K562 (cell line): ENCODE measurements around the gene CIAO2B. TPM values are rescaled to one million over a fixed set of nuclear protein-coding genes. Genes with fewer than 3 reads are reported as not detected.

Experiments
- ATAC-seq: fragments of 200-7000 bp; cut with Tn5 transposase; 3 replicates; pipeline ENCODE4 v1.9.1; 2020; ENCODE audit warnings: moderate library complexity
- BruUV-seq: library from RNA; stranded (reverse); fragments of 400-500 nt; replicated peaks from 2 replicates; lab custom pipeline; 2021; lab: Mats Ljungman, UMichigan
- CTCF ChIA-PET: fragments of 300-600 bp; formaldehyde crosslinking; extraction: SDS; loops from one replicate; lab custom pipeline; 2021; ENCODE audit warnings: low intra/inter-chr PET ratio; lab: Yijun Ruan, JAX
- POLR2A ChIA-PET: fragments of 300-600, 350-650 bp; sonication (Branson Sonifier 250); formaldehyde crosslinking; extraction: SDS; loops from one replicate; lab custom pipeline; 2021; ENCODE audit warnings: antibody characterized with exemption, inconsistent platforms; lab: Yijun Ruan, JAX
- DNase-seq, 4 experiments: peaks; one replicate each; pipeline versions ENCODE4 v3.0.0 to v3.0.0-alpha.2; 2011 to 2018; ENCODE audit warnings: low spot score in 3 of 4, mixed read lengths in 3 of 4; ENCODE audit errors: extremely low read depth in 1 of 4
- FAIRE-seq: peaks from 2 replicates; lab custom pipeline; 2011; peaks lifted over from hg19 to GRCh38; lab: Jason Lieb, UNC
- H2AFZ ChIP-seq: 2 replicates; pipeline ENCODE4 v1.6.0; 2011; ENCODE audit warnings: low read depth, low read length, control low read depth, inconsistent platforms
- H3K27ac ChIP-seq: fragments of 200-600 bp; 3 replicates; pipeline ENCODE4 v1.8.0; 2011; ENCODE audit warnings: low read depth, mild to moderate bottlenecking, control low read depth, inconsistent platforms, low read length, moderate library complexity, mixed read lengths; ENCODE audit errors: extremely low read depth
- H3K27me3 ChIP-seq, 2 experiments: fragments of 300-600 bp in 1 of 2; 2 replicates in 1 of 2; 3 replicates in 1 of 2; pipeline versions ENCODE4 v1.6.0 to v1.8.0; 2011; ENCODE audit warnings: inconsistent platforms in 2 of 2, low read length in 2 of 2, mild to moderate bottlenecking in 1 of 2, mixed read lengths in 1 of 2, moderate library complexity in 1 of 2; ENCODE audit not compliant: control insufficient read depth in 2 of 2, insufficient read depth in 2 of 2
- H3K36me3 ChIP-seq: fragments of 300-600 bp; 3 replicates; pipeline ENCODE4 v1.8.0; 2011; ENCODE audit warnings: mild to moderate bottlenecking, low read length, inconsistent platforms; ENCODE audit not compliant: control insufficient read depth, insufficient read depth
- H3K4me1 ChIP-seq, 2 experiments: fragments of 200-600 bp in 1 of 2; replicated peaks in 1 of 2; 2 replicates in 1 of 2; 3 replicates in 1 of 2; pipeline versions ENCODE4 v1.5.1 to v1.8.0; 2011; ENCODE audit warnings: inconsistent platforms in 2 of 2, low read length in 2 of 2, mild to moderate bottlenecking in 1 of 2, mixed read lengths in 1 of 2, moderate library complexity in 1 of 2; ENCODE audit not compliant: control insufficient read depth in 2 of 2, insufficient read depth in 2 of 2
- H3K4me2 ChIP-seq: 2 replicates; pipeline ENCODE4 v1.6.1; 2011; ENCODE audit warnings: low read length, control low read depth, inconsistent platforms, mixed read lengths; ENCODE audit not compliant: insufficient read depth
- H3K4me3 ChIP-seq: fragments of 200-600 bp; sonication (generic), shearing (Covaris generic); 2 replicates; pipeline ENCODE4 v1.5.1; 2016; ENCODE audit warnings: control low read depth, inconsistent platforms
- H3K79me2 ChIP-seq: fragments of 200-600 bp; 3 replicates; pipeline ENCODE4 v1.8.0; 2011; ENCODE audit warnings: low read length, inconsistent platforms; ENCODE audit not compliant: control insufficient read depth, insufficient read depth
- H3K9ac ChIP-seq, 2 experiments: 2 replicates each; pipeline versions ENCODE4 v1.6.0 to v1.6.1; 2011; ENCODE audit warnings: low read depth in 2 of 2, low read length in 2 of 2, control low read depth in 1 of 2, inconsistent platforms in 1 of 2, mild to moderate bottlenecking in 1 of 2, mixed read lengths in 1 of 2; ENCODE audit not compliant: insufficient read depth in 1 of 2
- H3K9me1 ChIP-seq: one replicate; pipeline ENCODE4 v1.6.0; 2011; ENCODE audit warnings: inconsistent platforms, mild to moderate bottlenecking, low read length, moderate library complexity; ENCODE audit not compliant: control insufficient read depth, insufficient read depth
- H3K9me3 ChIP-seq: replicated peaks from 2 replicates; pipeline ENCODE4 v1.5.1; 2011; ENCODE audit warnings: low read depth, low read length, inconsistent platforms; ENCODE audit not compliant: control insufficient read depth, insufficient read depth
- H4K20me1 ChIP-seq: replicated peaks from 2 replicates; pipeline ENCODE4 v1.6.1; 2011; ENCODE audit warnings: low read length, inconsistent platforms, mixed read lengths; ENCODE audit not compliant: control insufficient read depth, insufficient read depth
- ARID3B ChIP-seq: fragments of 250-450 bp; sonication (Bioruptor Pico); IDR thresholded peaks from 2 replicates; pipeline ENCODE4 v1.4.0; 2020; ENCODE audit warnings: borderline replicate concordance
- CHD2 ChIP-seq: IDR thresholded peaks from 2 replicates; pipeline ENCODE4 v1.6.1; 2011; ENCODE audit warnings: low read depth, low read length
- DACH1 ChIP-seq: fragments of 450-650 bp; IDR thresholded peaks from 2 replicates; pipeline ENCODE4 v1.6.1; 2018; ENCODE audit not compliant: partially characterized antibody
- HNRNPLL ChIP-seq: fragments of 200-400 bp; formaldehyde crosslinking; IDR thresholded peaks from 2 replicates; pipeline ENCODE4 v1.6.1; 2017; ENCODE audit warnings: low read length, low read depth, mild to moderate bottlenecking; ENCODE audit not compliant: poor library complexity, severe bottlenecking
- NBN ChIP-seq: fragments of 450-650 bp; IDR thresholded peaks from 2 replicates; pipeline ENCODE4 v1.6.1; 2016; ENCODE audit warnings: low read depth, mild to moderate bottlenecking
- ZNF449 ChIP-seq: fragments of 250-450 bp; sonication (Bioruptor Pico); IDR thresholded peaks from 2 replicates; pipeline ENCODE4 v1.8.0; 2022; ENCODE audit warnings: moderate library complexity, mild to moderate bottlenecking, inconsistent platforms
- WGBS: fragments of 100-300 bp; shearing (Covaris generic); methylation state at CpG from one replicate; pipeline ENCODE4 v1.1.6; 2016; ENCODE audit warnings: low coverage, mixed read lengths; ENCODE audit not compliant: insufficient coverage; ENCODE audit errors: missing lambda C conversion rate; 5-methylcytosine and 5-hydroxymethylcytosine counted together
- in situ Hi-C: fragments of 300-500 bp; cut with MboI; formaldehyde crosslinking; loops from 4 replicates; pipeline ENCODE4 v1.15.0; 2018; ENCODE audit warnings: inconsistent platforms, mixed read lengths
- intact Hi-C: fragments of 100-400 bp; cut with micrococcal nuclease; formaldehyde crosslinking; loops from 2 replicates; pipeline ENCODE4 v1.14.2; 2022
- polyA plus RNA-seq, 8 experiments: library from polyadenylated mRNA; depleted of rRNA in 4 of 8; stranded (reverse) in 5 of 8; unstranded in 3 of 8; fragments of >200 nt; fragmentation: Nextera tagmentation in 2 of 8; fragmentation: Illumina TruSeq in 1 of 8; extraction: Ambion mirVana in 2 of 8; extraction: Trizol in 1 of 8; gene quantifications; 2 replicates each; pipeline versions ENCODE4 v1.2.1 to v1.2.3, GENCODE V29; 2011 to 2014; ENCODE audit warnings: inconsistent platforms in 1 of 8, missing spikeins in 1 of 8
- total RNA-seq, 7 experiments: library from RNA; depleted of rRNA in 6 of 7; stranded (reverse); fragments of >200 nt in 6 of 7; fragmentation: Illumina TruSeq in 2 of 7; extraction: Trizol in 2 of 7; gene quantifications; 2 replicates each; pipeline versions ENCODE4 v1.2.1 to v1.2.3, GENCODE V29; 2011 to 2021; ENCODE audit warnings: low replicate concordance in 1 of 7

The CIAO2B gene
- total and polyA plus RNA-seq, 9 of the 15 experiments (the other 6 are each of a cell fraction or from before 2014, with no cell fraction given), result 86.8 to 182 (median 113) TPM

GRCh38 chr16:66959704-66960161 lies 25.5 kb upstream of the CIAO2B start:
- Histone ChIP-seq H3K27me3 (peaks cover 0 to 8% of the 10 kb centered on the region in 2 experiments; a peak in 2 of 5 replicates), H3K27ac (no peak overlapping the region), H3K9ac (peak overlapping the region in 1 of 2 experiments; percentile 59; a peak in 2 of 4 replicates), H3K4me2 (no peak overlapping the region), H4K20me1 (no peaks in the 10 kb centered on the region), H3K4me1 (peaks cover 0 to 7% of the 10 kb centered on the region in 2 experiments; a peak in 3 of 5 replicates), H2AFZ (no peak overlapping the region), H3K79me2 (no peaks in the 10 kb centered on the region), H3K36me3 (no peaks in the 10 kb centered on the region), H3K9me1 (no peaks in the 10 kb centered on the region), H3K4me3 (no peak overlapping the region), H3K9me3 (no peaks in the 10 kb centered on the region)
- POLR2A ChIA-PET, result interaction anchor here (1.1 kb wide), 1 partner anchor 300 kb away, joined by 3 read pairs; no protein-coding TSS in a partner anchor
- FAIRE-seq, result no peak
- TF ChIP-seq DACH1 (no peak), CHD2 (no peak), ARID3B (CRISPR knock-in tag) (no peak), HNRNPLL (no peak), ZNF449 (CRISPR knock-in tag) (no peak), NBN (no peak)
- intact Hi-C loops, result loop anchor here (10.0 kb wide), 2 partner anchors 225 to 505 kb away; partner anchors contain the start of gene MATCAP1
- ATAC-seq, result no peak
- DNase-seq, result no peak
- no TSS peak for BruUV-seq
- CTCF ChIA-PET, result interaction anchor here (1.4 kb wide), 1 partner anchor 17 kb away, joined by 3 read pairs; no protein-coding TSS in a partner anchor
- in situ Hi-C loops, result loop anchor here (25.0 kb wide), 2 partner anchors 203 to 453 kb away; partner anchors contain the start of genes B3GNT9, FBXL8, HSF4 and NOL3
- 50% methylated on average over 5 of the region's 5 CpGs for WGBS
